ENCODE data around the gene PLA2G1B.

The PLA2G1B gene

GRCh38 chr12:120324841-120325417 lies 2.6 kb downstream of the PLA2G1B start:
- no peak for DNase-seq (ENCODE audit: low read depth)

DNA sequence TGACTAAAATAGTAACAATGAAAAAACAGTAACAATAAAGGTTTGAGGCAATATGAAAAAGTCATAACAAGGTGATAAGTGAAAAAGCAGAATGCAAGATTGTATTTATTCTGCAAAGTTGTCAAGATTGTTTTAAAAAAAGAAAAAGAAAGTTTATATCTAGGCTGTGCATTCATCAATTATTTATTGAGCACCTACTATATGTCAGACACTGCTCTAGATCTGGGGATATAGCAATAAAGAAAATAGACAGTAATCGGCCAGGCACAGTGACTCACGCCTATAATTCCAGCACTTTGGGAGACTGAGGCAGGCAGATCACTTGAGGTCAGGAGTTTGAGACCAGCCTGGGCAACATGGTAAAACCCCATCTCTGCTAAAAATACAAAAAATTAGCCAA lies 3.8 kb downstream of the PLA2G1B start:
- DNase-seq (ENCODE audit: low read depth) = no peak

DNA sequence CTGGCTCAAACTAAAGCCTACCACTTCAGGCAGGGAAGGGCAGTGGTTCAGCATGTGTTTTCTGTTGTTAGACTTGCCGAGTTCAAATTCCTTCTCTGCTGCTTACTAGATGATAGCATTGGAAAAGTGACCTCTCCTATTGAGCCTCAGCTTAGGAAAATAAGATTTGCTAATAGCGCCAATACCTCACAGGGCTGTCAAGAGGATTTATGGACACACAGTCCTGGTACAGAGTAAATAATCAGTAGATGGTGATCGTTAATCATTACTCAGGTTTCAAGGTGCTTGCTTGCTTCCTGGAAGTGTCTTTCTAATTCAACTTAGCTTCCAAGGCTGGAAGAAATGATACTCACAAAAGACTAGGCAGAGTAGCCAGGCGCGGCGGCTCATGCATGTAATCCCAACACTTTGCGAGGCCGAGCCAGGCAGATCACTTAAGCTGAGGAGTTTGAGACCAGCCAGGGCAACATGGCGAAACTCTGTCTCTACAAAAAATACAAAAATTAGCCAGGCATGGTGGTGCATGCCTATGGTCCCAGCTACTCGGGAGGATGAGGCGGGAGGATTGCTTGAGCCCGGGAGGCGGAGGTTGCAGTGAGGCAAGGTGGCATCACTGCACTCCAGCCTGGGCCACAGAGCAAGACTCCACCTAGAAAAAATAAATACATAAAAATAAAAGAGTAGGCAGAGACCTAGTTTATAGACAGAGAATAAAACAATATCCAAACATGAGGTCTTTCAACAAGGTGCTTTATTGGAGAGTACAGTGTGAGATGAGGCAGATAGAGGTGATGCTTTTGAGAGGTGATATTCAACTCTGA lies 6.0 kb downstream of the PLA2G1B start:
- no peak for DNase-seq (ENCODE audit: low read depth)

GRCh38 chr12:120317224-120318105 lies 10.1 kb downstream of the PLA2G1B start:
- DNase-seq (ENCODE audit: low read depth) = peak; percentile 99

DNA sequence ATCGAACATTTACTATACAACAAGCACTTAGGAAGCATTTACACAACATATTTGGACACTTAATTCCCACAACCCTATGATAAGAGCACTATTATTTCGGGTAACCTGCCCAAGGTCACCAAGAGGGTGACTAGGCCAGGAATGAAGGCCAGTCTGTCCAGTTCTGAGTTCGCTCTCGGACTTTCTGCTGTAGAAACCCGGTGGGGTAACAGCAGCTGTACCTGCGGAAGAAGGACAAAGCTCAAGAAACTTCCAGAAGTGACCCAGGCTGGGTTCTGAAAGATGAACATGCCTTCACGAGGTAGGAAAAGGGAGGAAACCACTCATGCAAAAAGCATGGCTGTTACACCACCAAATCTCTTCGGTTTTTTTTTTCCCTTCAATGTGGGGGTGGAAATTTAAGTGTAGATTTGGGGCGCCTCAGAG lies 10.8 kb downstream of the PLA2G1B start:
- no peak for DNase-seq (ENCODE audit: low read depth)

DNA sequence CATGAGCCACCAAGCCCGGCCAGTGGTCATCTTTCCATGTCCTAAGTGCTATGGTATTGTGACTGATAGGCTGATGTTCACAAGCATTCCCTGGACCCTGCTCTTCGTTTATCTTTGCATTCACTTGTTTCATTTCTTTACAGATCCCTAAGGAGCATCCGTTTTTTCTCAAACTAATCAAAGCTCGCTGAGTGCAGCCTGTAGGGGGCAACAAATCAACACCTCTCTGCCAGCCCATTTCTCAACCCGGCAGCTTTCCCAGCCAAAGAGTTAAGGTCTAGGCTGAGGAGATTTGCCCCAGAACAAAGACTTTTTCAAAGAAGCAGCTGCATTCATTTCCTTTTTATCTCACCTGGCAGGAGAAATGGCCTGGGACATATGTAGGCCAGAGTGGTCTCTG lies 13.4 kb downstream of the PLA2G1B start:
- no peak for DNase-seq (ENCODE audit: low read depth)

- DNase-seq (ENCODE audit: low read depth) = peak; percentile 87
Observed at GRCh38 chr12:120301962-120302815, 25.4 kb downstream of the PLA2G1B start, which contains the start of gene SIRT4. Gene SIRT4, plus strand, starts transcription at chr12:120302321. Its CDS starts 1,241 bp downstream, at chr12:120303562.

- peak; percentile 48 for DNase-seq (ENCODE audit: low read depth)
Observed at GRCh38 chr12:120292661-120293531, 34.7 kb downstream of the PLA2G1B start, which contains the start of gene RNU4-1. Gene RNU4-1, minus strand, starts transcription at chr12:120293237.

DNA sequence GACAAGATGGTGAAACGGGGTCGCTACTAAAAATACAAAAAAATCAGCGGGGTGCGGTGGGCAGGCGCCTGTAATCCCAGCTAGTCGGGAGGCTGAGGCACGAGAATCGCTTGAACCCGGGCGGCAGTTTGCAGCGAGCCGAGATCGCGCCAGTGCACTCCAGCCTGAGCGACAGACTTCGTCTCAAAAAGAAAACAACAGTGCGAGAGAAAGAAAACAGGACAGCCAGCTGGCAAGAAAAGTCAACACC lies 35.2 kb downstream of the PLA2G1B start:
- no peak for DNase-seq (ENCODE audit: low read depth)

DNA sequence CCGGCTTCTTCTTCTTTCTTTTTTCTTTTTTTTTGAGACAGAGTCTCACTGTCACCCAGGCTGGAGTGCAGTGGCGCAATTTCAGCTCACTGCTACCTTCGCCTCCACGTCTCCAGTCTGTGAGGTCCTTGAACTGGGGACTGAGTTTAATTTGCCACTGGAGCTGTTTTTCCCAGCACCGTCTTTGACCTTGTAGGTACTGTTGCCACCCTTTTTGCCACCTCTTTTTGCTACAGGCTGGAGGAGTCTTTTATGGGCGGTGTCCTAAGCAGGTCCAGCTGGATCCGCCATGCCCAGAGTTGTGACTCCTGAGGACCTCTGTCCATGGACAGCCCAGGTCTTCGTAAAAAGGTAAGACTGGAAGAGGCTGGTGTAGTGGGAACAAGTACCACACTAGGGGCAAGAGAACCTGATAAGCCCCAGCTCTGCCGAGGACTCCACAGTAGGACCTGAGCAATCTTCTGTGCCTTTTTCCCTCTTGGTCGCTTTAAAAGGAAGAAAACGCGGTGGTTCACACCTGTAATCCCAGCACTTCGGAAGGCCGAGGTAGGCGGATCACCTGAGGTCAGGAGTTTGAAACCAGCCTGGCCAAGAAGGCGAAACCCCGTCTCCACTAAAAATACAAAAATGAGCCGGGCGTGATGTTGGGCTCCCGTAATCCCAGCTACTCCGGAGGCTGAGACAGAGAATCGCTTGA lies 36.8 kb downstream of the PLA2G1B start:
- DNase-seq (ENCODE audit: low read depth) = no peak

DNA sequence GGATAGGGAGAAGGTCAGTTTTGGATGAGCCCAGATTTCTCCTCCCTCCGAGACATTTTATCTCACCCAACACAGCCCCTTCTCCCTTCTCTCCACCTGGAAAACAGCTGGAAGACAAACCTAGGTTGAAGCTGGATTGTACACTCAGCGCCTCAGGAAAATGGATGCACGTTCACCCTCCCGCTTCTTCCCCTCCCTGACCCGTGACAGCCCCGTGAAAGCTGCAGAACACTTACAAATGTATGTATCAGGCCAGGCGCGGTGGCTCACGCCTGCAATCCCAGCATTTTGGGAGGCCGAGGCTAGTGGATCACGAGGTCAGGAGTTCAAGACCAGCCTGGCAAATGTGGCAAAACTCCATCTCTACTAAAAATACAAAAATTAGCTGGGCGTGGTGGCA lies 40.1 kb downstream of the PLA2G1B start:
- no peak for DNase-seq (ENCODE audit: low read depth)

GRCh38 chr12:120286768-120287490 lies 40.6 kb downstream of the PLA2G1B start:
- no peak for DNase-seq (ENCODE audit: low read depth)

GRCh38 chr12:120284381-120284780 lies 43.2 kb downstream of the PLA2G1B start:
- DNase-seq (ENCODE audit: low read depth) = no peak

- no peak for DNase-seq (ENCODE audit: low read depth)
Observed at GRCh38 chr12:120283318-120283717, 44.3 kb downstream of the PLA2G1B start.

DNA sequence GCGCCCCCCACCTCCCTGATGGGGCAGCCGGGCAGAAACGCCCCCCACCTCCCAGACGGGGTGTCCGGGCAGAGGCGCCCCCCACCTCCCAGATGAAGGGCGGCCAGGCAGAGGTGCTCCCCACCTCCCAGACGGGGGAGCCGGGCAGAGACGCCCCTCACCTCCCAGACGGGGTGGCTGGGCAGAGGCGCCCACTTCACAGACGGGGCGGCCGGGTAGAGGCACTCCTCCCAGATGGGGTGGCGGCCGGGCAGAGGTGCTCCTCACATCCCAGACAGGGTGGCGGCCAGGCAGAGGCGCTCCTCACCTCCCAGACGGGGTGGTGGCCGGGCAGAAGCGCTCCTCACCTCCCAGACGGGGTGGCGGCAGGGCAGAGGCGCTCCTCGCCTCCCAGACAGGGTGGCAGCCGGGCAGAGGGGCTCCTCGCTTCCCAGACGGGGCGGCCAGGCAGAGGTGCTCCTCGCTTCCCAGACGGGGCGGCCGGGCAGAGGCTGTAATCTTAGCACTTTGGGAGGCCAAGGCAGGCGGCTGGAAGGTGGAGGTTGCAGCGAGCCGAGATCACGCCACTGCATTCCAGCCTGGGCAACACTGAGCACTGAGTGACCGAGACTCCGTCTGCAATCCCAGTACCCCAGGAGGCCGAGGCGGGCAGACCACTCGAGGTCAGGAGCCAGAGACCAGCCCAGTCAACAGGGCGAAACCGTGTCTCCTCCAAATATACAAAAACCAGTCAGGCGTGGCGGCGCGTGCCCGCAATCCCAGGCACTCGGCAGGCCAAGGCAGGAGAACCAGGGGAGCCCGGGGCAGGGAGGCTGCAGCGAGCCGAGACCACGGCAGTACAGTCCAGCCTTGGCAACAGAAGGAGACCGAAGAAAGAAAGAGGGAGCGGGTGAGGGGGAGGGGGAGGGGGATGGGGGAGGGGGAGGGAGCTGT lies 49.2 kb downstream of the PLA2G1B start:
- DNase-seq (ENCODE audit: low read depth) = no peak

DNA sequence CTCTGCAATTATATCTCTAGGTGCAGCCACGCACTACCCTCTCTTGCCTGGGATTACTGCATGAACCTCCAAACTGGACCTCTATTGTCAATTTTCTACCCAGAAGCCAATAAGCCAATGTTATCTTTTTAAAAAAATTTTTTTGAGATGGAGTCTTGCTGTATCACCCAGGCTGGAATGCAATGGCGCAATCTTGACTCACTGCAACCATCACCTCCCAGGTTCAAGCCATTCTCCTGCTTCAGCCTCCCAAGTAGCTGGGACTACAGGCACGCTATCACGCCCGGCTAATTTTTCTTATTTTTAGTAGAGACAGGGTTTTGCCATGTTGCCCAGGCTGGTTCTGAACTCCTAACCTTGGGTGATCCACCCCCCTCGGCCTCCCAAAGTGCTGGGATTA lies 50.8 kb downstream of the PLA2G1B start:
- DNase-seq (ENCODE audit: low read depth) = no peak

Data from stimulated activated CD8-positive, alpha-beta memory T cell treated with anti-CD3 and anti-CD28 coated beads, Interleukin-15, amount 100 ng/mL, for 1 hour (primary cell).